ENCODE data around the gene ZNHIT6. TPM values are rescaled to one million over a fixed set of nuclear protein-coding genes. Genes with fewer than 3 reads are reported as not detected.

Gene ZNHIT6
- total RNA-seq, 3 donors from 2014 or later, result 8.8 to 16.5 (median 10.5) TPM

DNA sequence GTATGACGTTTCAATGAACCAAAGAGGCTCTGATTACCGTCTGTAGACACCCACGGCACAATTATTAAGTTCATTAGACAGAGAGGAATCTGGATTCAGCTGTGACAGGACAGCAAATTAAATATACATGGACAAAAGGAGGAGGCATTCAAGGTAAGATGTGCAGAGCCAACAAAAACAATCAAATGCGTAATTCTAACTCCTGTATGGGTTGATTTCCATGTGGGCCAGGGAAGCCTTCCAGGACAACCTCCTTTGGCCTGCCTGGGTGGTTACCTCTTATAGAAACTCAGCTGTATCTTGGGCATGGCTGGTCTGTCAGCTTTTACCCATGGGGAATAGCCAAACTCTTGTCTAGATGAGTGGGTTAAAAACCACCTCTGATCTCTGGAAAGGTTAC lies 83.9 kb downstream of the ZNHIT6 start:
- Histone ChIP-seq H3K4me3 (no peak overlapping the region), H3K9me3 (peaks cover 20% of the 10 kb centered on the region), H3K4me1 (ENCODE audit: low read depth) (peaks cover 4% of the 10 kb centered on the region), H3K36me3 (ENCODE audit: low read depth) (no peaks in the 10 kb centered on the region)
- ATAC-seq, result no peak
- TF ChIP-seq, protein P1, sequence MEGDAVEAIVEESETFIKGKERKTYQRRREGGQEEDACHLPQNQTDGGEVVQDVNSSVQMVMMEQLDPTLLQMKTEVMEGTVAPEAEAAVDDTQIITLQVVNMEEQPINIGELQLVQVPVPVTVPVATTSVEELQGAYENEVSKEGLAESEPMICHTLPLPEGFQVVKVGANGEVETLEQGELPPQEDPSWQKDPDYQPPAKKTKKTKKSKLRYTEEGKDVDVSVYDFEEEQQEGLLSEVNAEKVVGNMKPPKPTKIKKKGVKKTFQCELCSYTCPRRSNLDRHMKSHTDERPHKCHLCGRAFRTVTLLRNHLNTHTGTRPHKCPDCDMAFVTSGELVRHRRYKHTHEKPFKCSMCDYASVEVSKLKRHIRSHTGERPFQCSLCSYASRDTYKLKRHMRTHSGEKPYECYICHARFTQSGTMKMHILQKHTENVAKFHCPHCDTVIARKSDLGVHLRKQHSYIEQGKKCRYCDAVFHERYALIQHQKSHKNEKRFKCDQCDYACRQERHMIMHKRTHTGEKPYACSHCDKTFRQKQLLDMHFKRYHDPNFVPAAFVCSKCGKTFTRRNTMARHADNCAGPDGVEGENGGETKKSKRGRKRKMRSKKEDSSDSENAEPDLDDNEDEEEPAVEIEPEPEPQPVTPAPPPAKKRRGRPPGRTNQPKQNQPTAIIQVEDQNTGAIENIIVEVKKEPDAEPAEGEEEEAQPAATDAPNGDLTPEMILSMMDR (IDR thresholded peaks at IDR 0.05), result no peak
- DNase-seq, result no peak
- intact Hi-C loops (cut with DNase I, micrococcal nuclease), result no loop called here

DNA sequence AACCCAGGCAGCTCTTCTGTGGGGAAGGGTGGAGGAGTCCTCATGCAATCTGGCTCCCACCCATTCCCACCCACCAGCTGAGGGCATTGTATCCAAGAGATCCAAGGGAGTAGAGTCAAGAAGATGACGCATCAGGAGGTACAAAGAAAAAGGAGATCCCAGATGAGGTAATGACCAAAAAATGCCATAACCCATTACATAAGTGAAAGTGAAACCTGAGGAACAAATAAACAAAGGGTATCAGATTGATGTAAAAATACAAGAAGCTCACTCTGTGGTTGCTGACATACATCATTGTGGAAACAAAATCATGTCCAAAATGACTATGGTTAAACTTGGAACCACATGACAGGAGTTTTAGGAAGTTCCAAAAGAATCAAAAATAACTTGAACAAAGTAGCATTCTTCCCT lies 85.2 kb downstream of the ZNHIT6 start:
- Histone ChIP-seq H3K36me3 (ENCODE audit: low read depth) (no peaks in the 10 kb centered on the region), H3K4me1 (ENCODE audit: low read depth) (no peaks in the 10 kb centered on the region), H3K9me3 (peaks cover 20% of the 10 kb centered on the region), H3K4me3 (no peak overlapping the region)
- DNase-seq, result no peak
- TF ChIP-seq, protein P1 (IDR thresholded peaks at IDR 0.05), result no peak
- intact Hi-C loops (cut with DNase I, micrococcal nuclease), result no loop called here
- ATAC-seq, result no peak

DNA sequence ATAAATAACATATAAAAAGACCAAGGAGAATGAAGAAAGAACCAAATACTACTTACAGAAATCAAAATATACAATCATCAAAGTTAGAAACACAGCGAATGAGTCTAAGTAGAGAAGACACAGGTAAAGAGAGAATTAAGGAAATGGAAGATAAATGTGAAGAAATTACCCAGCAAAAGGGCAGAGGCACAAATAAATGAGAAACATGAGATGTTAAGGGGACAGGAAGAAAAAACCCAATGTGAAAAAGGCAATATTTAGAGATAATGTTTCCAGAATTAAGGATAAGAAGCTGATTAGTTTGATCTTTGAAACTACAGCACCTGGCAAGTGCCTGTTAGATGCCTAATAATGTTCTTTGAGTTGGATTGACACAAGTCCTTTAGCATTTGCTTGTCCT lies 86.8 kb downstream of the ZNHIT6 start:
- TF ChIP-seq, protein P1 (IDR thresholded peaks at IDR 0.05), result no peak

DNA sequence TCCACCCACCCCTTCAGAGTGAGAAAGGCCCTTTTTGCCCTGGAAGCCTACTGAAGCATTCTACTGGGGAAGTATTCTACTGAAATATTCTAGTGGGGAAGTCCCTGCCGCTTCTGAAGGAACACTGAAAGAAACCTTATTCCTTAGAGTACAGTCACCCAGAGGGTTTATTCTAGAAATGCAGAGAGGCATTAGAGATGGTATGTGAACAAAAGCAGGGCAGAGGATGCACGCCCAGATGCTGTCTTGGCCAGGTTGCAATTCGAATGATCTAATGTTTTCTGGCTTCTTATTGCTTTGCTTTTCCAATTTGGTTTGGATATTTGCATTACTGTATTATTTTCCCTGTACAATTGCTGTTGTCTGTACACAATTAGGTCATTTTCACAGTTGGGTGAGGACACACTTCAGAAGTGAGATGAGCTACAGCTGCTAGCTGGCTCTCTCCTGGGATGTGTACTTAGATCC lies 90.6 kb downstream of the ZNHIT6 start:
- DNase-seq (no peak), ATAC-seq (no peak)
- Histone ChIP-seq H3K4me3 (no peak overlapping the region), H3K9me3 (peaks cover 18% of the 10 kb centered on the region), H3K36me3 (ENCODE audit: low read depth) (no peaks in the 10 kb centered on the region), H3K4me1 (ENCODE audit: low read depth) (no peaks in the 10 kb centered on the region)
- intact Hi-C loops (cut with DNase I, micrococcal nuclease), result no loop called here
- TF ChIP-seq, protein P1 (IDR thresholded peaks at IDR 0.05), result no peak

More for the DNA sequence above, 86.8 kb downstream of the ZNHIT6 start:
- DNase-seq (no peak), ATAC-seq (no peak)
- H3K9me3 ChIP-seq, result peaks cover 20% of the 10 kb centered on the region
- no peak overlapping the region for H3K4me3 ChIP-seq
- H3K4me1 ChIP-seq (ENCODE audit: low read depth), result no peaks in the 10 kb centered on the region
- intact Hi-C loops (cut with DNase I, micrococcal nuclease), result no loop called here
- no peaks in the 10 kb centered on the region for H3K36me3 ChIP-seq (ENCODE audit: low read depth)

- H3K9me3 ChIP-seq, result peaks cover 9% of the 10 kb centered on the region
- no peaks in the 10 kb centered on the region for H3K36me3 ChIP-seq (ENCODE audit: low read depth)
- TF ChIP-seq, protein P1 (IDR thresholded peaks at IDR 0.05), result no peak
- no peak for DNase-seq
- intact Hi-C loops (cut with DNase I, micrococcal nuclease), result no loop called here
- no peaks in the 10 kb centered on the region for H3K4me1 ChIP-seq (ENCODE audit: low read depth)
- no peak overlapping the region for H3K4me3 ChIP-seq
- ATAC-seq, result no peak
These were observed 91.5 kb downstream of the ZNHIT6 start for GRCh38 chr1:85616736-85617135.

DNA sequence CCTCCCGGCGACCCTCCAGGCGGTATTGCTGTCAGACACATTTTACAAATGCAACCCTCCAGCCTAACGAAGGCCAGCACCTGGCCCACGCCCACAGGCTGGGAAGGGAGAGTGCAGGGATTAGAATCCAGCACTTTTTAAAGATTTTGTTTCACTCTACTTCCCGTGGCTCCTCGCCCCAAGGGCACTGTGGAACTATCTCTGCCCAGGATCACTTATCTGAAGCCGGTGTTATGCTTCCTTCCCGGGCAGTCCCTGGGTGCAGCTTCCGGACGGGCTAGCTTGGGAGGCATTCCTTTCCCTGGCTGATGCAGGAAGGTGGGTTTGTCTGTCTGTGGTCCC lies 91.9 kb downstream of the ZNHIT6 start:
- intact Hi-C loops (cut with DNase I, micrococcal nuclease), result no loop called here
- TF ChIP-seq, protein P1 (IDR thresholded peaks at IDR 0.05), result no peak
- no peak overlapping the region for H3K4me3 ChIP-seq
- no peaks in the 10 kb centered on the region for H3K4me1 ChIP-seq (ENCODE audit: low read depth)
- no peaks in the 10 kb centered on the region for H3K36me3 ChIP-seq (ENCODE audit: low read depth)
- DNase-seq (no peak), ATAC-seq (no peak)
- peaks cover 5% of the 10 kb centered on the region for H3K9me3 ChIP-seq

Data from mucosa of descending colon (tissue), 3 donors.